HepG2 (cell line): ENCODE measurements around the gene NAPEPLD. TPM values are rescaled to one million over a fixed set of nuclear protein-coding genes. Genes with fewer than 3 reads are reported as not detected.

Experiments used
- AHR ChIP-seq: IDR thresholded peaks from 2 replicates; pipeline ENCODE4 v1.6.1; 2018; ENCODE audit warnings: missing genetic modification reagents, missing compliant biosample characterization
- CENPX ChIP-seq: sonication (generic); formaldehyde crosslinking; IDR thresholded peaks from 2 replicates; pipeline ENCODE4 v1.9.0; 2021; ENCODE audit warnings: mild to moderate bottlenecking, missing genetic modification reagents, moderate library complexity
- GLMP ChIP-seq: sonication (generic); formaldehyde crosslinking; IDR thresholded peaks from 2 replicates; pipeline ENCODE4 v1.9.0; 2021; ENCODE audit warnings: missing genetic modification reagents, mild to moderate bottlenecking, borderline replicate concordance
- HNRNPL ChIP-seq: fragments of 200-400 bp; formaldehyde crosslinking; IDR thresholded peaks from 2 replicates; pipeline ENCODE4 v1.6.1; 2017; ENCODE audit warnings: mild to moderate bottlenecking, low read depth, low read length
- POLR2A ChIP-seq, 2 experiments: IDR thresholded peaks; 2 replicates each; pipeline ENCODE4 v1.6.1; 2011; ENCODE audit warnings: low read depth in 2 of 2, low read length in 2 of 2, mild to moderate bottlenecking in 1 of 2, moderate library complexity in 1 of 2; ENCODE audit not compliant: insufficient read depth in 1 of 2
- PTBP1 ChIP-seq: fragments of 200-400 bp; formaldehyde crosslinking; IDR thresholded peaks from 2 replicates; pipeline ENCODE4 v1.6.1; 2018; ENCODE audit warnings: low read length, low read depth; ENCODE audit not compliant: poor library complexity, severe bottlenecking
- RARG ChIP-seq: sonication (generic); formaldehyde crosslinking; IDR thresholded peaks from 2 replicates; pipeline ENCODE4 v1.4.0; 2020; ENCODE audit warnings: low read depth, mild to moderate bottlenecking, missing genetic modification reagents
- SRSF9 ChIP-seq: fragments of 200-400 bp; formaldehyde crosslinking; IDR thresholded peaks from 2 replicates; pipeline ENCODE4 v1.6.1; 2018; ENCODE audit warnings: borderline replicate concordance, mild to moderate bottlenecking, low read depth, low read length; ENCODE audit not compliant: insufficient read depth, poor library complexity, severe bottlenecking
- TARDBP ChIP-seq: sonication (generic); formaldehyde crosslinking; IDR thresholded peaks from 2 replicates; pipeline ENCODE4 v1.8.0; 2022; ENCODE audit warnings: mild to moderate bottlenecking, missing genetic modification reagents
- TIGD3 ChIP-seq: sonication (generic); formaldehyde crosslinking; IDR thresholded peaks from 2 replicates; pipeline ENCODE4 v1.5.1; 2020; ENCODE audit warnings: mild to moderate bottlenecking, missing genetic modification reagents, borderline replicate concordance
- TRIM22 ChIP-seq: fragments of 450-650 bp; IDR thresholded peaks from 2 replicates; pipeline ENCODE4 v1.6.1; 2017
- WIZ ChIP-seq: sonication (generic); formaldehyde crosslinking; IDR thresholded peaks from 2 replicates; pipeline ENCODE4 v1.5.1; 2020; ENCODE audit warnings: mild to moderate bottlenecking, missing genetic modification reagents
- XBP1 ChIP-seq: sonication (generic); formaldehyde crosslinking; IDR thresholded peaks from 2 replicates; pipeline ENCODE4 v1.5.0; 2020; ENCODE audit warnings: missing genetic modification reagents
- YEATS2 ChIP-seq: sonication (generic); formaldehyde crosslinking; IDR thresholded peaks from 2 replicates; pipeline ENCODE4 v1.4.0; 2020; ENCODE audit warnings: missing genetic modification reagents, borderline replicate concordance
- ZBTB37 ChIP-seq: sonication (generic); formaldehyde crosslinking; IDR thresholded peaks from 2 replicates; pipeline ENCODE4 v1.4.0; 2020; ENCODE audit warnings: mild to moderate bottlenecking, missing genetic modification reagents
- ZBTB38 ChIP-seq: sonication (generic); formaldehyde crosslinking; IDR thresholded peaks from 2 replicates; pipeline ENCODE4 v1.5.1; 2020; ENCODE audit warnings: mild to moderate bottlenecking, missing genetic modification reagents
- ZC3H13 ChIP-seq: sonication (generic); formaldehyde crosslinking; IDR thresholded peaks from 2 replicates; pipeline ENCODE4 v1.8.1; 2023; ENCODE audit warnings: mild to moderate bottlenecking, missing genetic modification reagents, moderate library complexity
- ZFP82 ChIP-seq: sonication (generic); formaldehyde crosslinking; IDR thresholded peaks from 2 replicates; pipeline ENCODE4 v1.5.1; 2020; ENCODE audit warnings: mild to moderate bottlenecking, missing genetic modification reagents, borderline replicate concordance
- ZFP90 ChIP-seq: sonication (generic); formaldehyde crosslinking; IDR thresholded peaks from 2 replicates; pipeline ENCODE4 v1.8.0; 2022; ENCODE audit warnings: missing genetic modification reagents, mild to moderate bottlenecking, inconsistent platforms, borderline replicate concordance
- ZNF3 ChIP-seq: IDR thresholded peaks from 2 replicates; pipeline ENCODE4 v1.7.0; 2017; ENCODE audit warnings: inconsistent platforms
- ZNF430 ChIP-seq: sonication (generic); formaldehyde crosslinking; IDR thresholded peaks from 2 replicates; pipeline ENCODE4 v1.9.0; 2021; ENCODE audit warnings: mild to moderate bottlenecking, missing genetic modification reagents
- ZNF605 ChIP-seq: sonication (generic); formaldehyde crosslinking; IDR thresholded peaks from 2 replicates; pipeline ENCODE4 v1.8.0; 2022; ENCODE audit warnings: mild to moderate bottlenecking, missing genetic modification reagents
- ZNF672 ChIP-seq: sonication (generic); formaldehyde crosslinking; IDR thresholded peaks from 2 replicates; pipeline ENCODE4 v1.8.1; 2022; ENCODE audit warnings: missing genetic modification reagents
- ZNF749 ChIP-seq: sonication (generic); formaldehyde crosslinking; IDR thresholded peaks from 2 replicates; pipeline ENCODE4 v1.8.0; 2022; ENCODE audit warnings: mild to moderate bottlenecking, missing genetic modification reagents, moderate library complexity, borderline replicate concordance
- ZSCAN12 ChIP-seq: sonication (generic); formaldehyde crosslinking; IDR thresholded peaks from 2 replicates; pipeline ENCODE4 v1.9.0; 2021; ENCODE audit warnings: mild to moderate bottlenecking, missing genetic modification reagents
- polyA plus RNA-seq, 8 experiments: library from polyadenylated mRNA; depleted of rRNA in 3 of 8; stranded (reverse) in 7 of 8; unstranded in 1 of 8; fragments of >200 nt; fragmentation: Illumina TruSeq in 4 of 8; extraction: Trizol in 4 of 8; gene quantifications; 2 replicates each; pipeline versions ENCODE4 v1.2.1 to v1.2.3, GENCODE V29; 2011 to 2016; ENCODE audit warnings: low read depth in 4 of 8, missing spikeins in 1 of 8, mixed read lengths in 1 of 8; ENCODE audit not compliant: insufficient read depth in 1 of 8
- total RNA-seq, 5 experiments: library from RNA; depleted of rRNA; stranded (reverse); fragments of >200 nt; fragmentation: Illumina TruSeq; extraction: Trizol; gene quantifications; 2 replicates each; pipeline ENCODE4 v1.2.3, GENCODE V29; 2016; ENCODE audit warnings: low read depth in 1 of 5

The NAPEPLD gene
- total and polyA plus RNA-seq, 2 of the 13 experiments (the other 11 are each of a cell fraction or from before 2014, with no cell fraction given) = 3.4 to 5.6 TPM

GRCh38 chr7:103148994-103149807 is at the start of gene NAPEPLD (continued):
- TF ChIP-seq ZNF430 (peak; percentile 72), TRIM22 (no peak), SRSF9 (no peak), POLR2A (IDR thresholded peaks at IDR 0.05; ENCODE audit: insufficient read depth in 1 of 2, low read depth in 2 of 2, low read length in 2 of 2) (peak; percentile 52 to 78; a peak in 3 of 4 replicates), ZNF749 (no peak), AHR (peak; percentile 67; the same call in 1 of the 2 replicates), CENPX (CRISPR knock-in tag) (no peak), ZFP90 (no peak), ZBTB38 (CRISPR knock-in tag) (peak; percentile 100), ZNF672 (CRISPR knock-in tag) (no peak), PTBP1 (no peak), ZC3H13 (peak; percentile 88; the same call in 1 of the 2 replicates), RARG (CRISPR knock-in tag) (no peak), ZSCAN12 (CRISPR knock-in tag) (no peak; the same call in 1 of the 2 replicates), XBP1 (CRISPR knock-in tag) (no peak), TIGD3 (peak; percentile 68; the same call in 1 of the 2 replicates), ZNF3 (CRISPR knock-in tag) (peak; percentile 55; the same call in 1 of the 2 replicates), ZFP82 (CRISPR knock-in tag) (peak; percentile 57; the same call in 1 of the 2 replicates), ZNF605 (CRISPR knock-in tag) (peak; percentile 69; the same call in 1 of the 2 replicates), GLMP (no peak), WIZ (CRISPR knock-in tag) (peak; percentile 94), HNRNPL (0 out of 2 replicates have a peak, but pooled peaks have one; percentile 21), ZBTB37 (no peak; the same call in 1 of the 2 replicates), TARDBP (CRISPR knock-in tag) (0 out of 2 replicates have a peak, but pooled peaks have one; percentile 27), YEATS2 (CRISPR knock-in tag) (peak; percentile 55)
